Cardiac fibroblast (primary cell): Measurements from ENCODE around the gene DNAJA4.

ENCODE experiments used
- DNase-seq, 2 donors: peaks; one replicate each; pipeline versions ENCODE4 v3.0.0 to v3.0.0-alpha.2; 2010; ENCODE audit warnings: low read depth in 2 of 2
- H3K4me3 ChIP-seq, 2 donors: replicated peaks in 1 of 2; 1 replicate in 1 of 2; 2 replicates in 1 of 2; pipeline ENCODE4 v1.5.1; 2011; ENCODE audit warnings: low read depth in 2 of 2, low read length in 2 of 2, mild to moderate bottlenecking in 2 of 2, moderate library complexity in 1 of 2
- TF ChIP-seq, protein P1 (sequence below): IDR thresholded peaks from one replicate; pipeline ENCODE4 v1.5.1; 2011; ENCODE audit warnings: low read depth, mild to moderate bottlenecking, low read length, inconsistent platforms

DNAJA4 gene

DNA sequence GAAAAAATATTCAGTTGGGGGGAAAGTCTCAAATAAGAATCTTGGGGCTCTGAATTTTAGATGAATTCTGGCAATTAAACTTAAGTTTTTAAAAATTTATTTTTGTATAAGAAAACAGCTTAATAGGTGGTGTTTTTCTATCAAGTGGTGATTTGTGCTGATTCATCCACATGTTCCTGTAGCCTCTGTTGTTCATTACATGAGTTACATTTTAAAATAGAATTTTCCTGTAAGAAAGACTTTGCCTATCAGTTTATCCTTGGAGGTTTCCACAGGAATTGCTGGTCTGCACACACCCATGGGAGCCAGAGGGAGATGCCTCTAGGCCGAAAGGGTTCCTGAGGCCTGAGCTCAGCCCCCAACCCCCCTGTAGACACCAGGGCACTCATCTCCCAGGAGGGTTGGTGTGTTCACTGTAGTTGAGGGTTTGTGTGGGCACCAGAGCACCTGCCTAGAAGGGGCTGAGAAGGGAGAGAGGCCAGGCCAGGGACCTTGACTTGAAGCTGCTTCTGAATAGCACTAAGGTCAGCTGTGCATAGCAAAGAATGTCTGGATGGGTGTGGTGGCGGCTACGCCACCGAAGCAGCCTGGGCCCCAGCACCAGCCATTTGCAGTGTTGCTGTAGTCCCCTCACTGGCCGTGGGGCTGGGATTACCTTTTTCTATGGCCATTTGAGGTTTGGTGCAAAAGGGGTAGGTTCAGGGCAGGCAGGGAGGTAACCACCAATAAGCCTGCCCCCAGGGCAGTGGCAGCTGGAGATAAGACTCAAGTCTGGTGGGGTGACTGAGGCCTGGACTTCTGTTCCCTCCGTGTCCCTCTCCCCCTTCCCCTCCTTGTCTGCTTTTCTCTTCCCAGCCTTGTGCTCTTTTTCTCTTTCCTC, 11.9 kb downstream of the DNAJA4 start:
- DNase-seq: peak in 1 of 2 donors; percentile 5
- H3K4me3 ChIP-seq: no peak overlapping the region
- TF ChIP-seq, protein P1, sequence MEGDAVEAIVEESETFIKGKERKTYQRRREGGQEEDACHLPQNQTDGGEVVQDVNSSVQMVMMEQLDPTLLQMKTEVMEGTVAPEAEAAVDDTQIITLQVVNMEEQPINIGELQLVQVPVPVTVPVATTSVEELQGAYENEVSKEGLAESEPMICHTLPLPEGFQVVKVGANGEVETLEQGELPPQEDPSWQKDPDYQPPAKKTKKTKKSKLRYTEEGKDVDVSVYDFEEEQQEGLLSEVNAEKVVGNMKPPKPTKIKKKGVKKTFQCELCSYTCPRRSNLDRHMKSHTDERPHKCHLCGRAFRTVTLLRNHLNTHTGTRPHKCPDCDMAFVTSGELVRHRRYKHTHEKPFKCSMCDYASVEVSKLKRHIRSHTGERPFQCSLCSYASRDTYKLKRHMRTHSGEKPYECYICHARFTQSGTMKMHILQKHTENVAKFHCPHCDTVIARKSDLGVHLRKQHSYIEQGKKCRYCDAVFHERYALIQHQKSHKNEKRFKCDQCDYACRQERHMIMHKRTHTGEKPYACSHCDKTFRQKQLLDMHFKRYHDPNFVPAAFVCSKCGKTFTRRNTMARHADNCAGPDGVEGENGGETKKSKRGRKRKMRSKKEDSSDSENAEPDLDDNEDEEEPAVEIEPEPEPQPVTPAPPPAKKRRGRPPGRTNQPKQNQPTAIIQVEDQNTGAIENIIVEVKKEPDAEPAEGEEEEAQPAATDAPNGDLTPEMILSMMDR: no peak

DNA sequence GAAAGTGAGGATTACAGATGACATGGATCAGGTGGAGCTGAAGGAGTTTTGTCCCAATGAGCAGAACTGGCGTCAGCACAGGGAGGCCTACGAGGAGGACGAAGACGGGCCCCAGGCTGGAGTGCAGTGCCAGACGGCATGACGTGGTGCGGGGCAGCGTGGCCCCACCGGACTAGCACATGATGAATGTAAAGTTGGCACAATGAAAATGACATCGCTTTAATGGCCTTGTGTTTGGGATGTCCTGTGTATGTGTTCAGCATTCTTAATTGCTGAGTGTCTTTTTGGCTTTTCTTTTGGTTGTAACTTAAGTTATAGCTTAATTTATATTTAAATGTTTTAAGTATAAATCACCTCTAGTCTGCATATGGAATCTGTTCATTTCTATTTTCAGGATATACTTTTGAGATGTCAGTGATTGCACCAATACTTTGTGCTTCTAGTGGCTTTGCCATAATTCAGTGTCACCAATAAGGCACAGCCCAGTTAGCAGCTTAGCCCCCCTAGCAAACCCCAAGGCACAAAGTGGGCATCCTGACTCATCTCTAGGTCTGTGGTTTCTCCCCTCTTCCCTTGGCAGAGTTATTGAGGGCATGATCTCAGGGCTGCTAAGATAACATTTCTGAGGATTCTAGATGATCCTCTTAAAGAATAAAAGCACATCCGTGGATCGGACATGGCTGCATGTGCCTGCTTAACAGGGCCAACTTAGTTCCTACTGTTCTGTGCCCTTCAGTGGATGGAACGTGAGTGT, 16.1 kb downstream of the DNAJA4 start:
- H3K4me3 ChIP-seq: no peak overlapping the region

DNA sequence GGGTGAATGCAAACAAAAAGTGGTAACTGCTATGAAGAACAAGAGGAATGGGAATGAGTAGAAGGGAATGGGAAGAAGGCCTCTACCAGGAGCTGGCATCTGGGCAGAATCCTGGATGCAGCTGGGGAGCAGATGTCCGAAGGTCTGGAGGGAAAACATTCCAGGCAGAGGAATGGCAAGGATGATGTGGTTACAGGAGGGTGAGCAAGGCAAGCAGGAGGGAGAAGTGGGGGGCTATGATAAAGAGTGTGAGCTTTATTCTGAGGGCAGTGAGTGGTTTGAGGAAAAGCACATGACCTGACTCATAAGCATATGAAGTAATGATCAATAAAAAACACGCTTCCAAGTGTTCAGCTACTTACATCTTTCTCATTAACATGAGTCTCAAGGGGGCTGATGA, 18.0 kb downstream of the DNAJA4 start:
- DNase-seq: no peak
- TF ChIP-seq, protein P1: no peak

More for the DNA sequence above, 16.1 kb downstream of the DNAJA4 start:
- TF ChIP-seq, protein P1: no peak
- DNase-seq: no peak

DNA sequence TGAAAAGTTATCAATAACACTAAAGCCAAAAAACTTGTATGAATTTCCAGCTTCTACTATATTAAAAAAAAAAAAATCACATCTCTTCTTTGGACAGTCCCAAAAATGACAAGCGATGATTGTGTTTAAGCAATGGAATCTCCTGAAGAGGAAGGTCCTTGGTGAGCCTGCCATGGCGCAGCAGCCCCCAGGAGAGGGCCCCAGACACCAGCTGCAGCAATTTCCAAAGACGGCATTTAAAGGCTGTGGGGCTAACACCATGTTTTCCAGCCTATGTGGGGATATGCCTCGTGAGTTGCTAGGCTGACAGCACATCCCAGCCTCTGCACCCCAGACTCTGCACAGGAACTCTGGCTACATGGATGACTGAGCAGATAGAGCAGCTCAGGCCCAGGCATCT, 20.4 kb downstream of the DNAJA4 start:
- H3K4me3 ChIP-seq: no peak overlapping the region
- TF ChIP-seq, protein P1: peak; percentile 4
- DNase-seq: no peak

More for the DNA sequence above, 18.0 kb downstream of the DNAJA4 start:
- no peak overlapping the region for H3K4me3 ChIP-seq

DNA sequence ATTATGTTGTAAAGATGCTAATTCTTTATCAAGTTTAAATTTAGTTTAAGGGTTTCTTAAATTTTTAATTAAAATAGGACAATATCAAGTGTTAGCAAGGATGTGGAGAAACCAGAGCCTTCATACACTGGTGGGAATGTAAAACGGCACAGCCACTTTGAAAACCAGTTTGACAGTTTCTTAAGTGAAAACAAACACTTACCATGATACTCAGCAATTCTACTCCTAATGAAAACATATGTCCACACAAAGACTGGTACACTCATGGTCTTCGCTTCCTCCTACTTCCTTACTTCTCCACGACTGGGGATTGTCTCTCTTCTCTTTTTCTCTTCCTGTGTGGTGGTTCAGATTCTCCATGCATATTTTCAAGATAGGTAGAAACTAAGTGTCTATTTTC, 25.9 kb downstream of the DNAJA4 start:
- TF ChIP-seq, protein P1: no peak
- no peak for DNase-seq
- H3K4me3 ChIP-seq: no peak overlapping the region

DNA sequence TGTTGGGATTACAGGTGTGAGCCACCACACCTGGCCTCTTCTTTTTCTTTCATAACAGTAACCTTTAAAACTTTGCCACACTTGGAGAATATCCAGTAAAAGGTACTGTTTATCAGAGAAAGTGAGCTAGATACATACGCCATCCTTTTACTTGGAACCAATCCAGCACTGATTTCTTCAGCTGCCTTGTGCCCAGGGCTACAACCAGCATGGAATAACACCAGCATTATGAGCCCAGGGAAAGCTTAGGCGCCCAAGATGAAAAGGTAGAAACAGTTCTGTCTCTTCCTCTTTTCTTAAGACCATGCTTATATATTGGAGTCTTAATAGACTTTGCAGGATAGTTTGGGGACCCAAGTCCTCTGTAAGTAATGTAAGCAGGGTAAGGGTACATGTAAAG, 26.7 kb downstream of the DNAJA4 start:
- no peak overlapping the region for H3K4me3 ChIP-seq
- TF ChIP-seq, protein P1: no peak
- no peak for DNase-seq
